GM23338 (cell line): ENCODE measurements around the gene CDK5RAP2. TPM values are rescaled to one million over a fixed set of nuclear protein-coding genes. Genes with fewer than 3 reads are reported as not detected.

Experiments
- ATAC-seq: fragments of 200-7000 bp; cut with Tn5 transposase; 3 replicates; pipeline ENCODE4 v1.9.1; 2020
- DNase-seq: peaks from one replicate; pipeline ENCODE4 v3.0.0-alpha.2; 2015; ENCODE audit warnings: low spot score
- H2AFZ ChIP-seq: fragments of 200-600 bp; sonication (generic); 2 replicates; pipeline ENCODE4 v1.8.0; 2016; ENCODE audit warnings: antibody characterized with exemption, mild to moderate bottlenecking, moderate library complexity
- H3F3A ChIP-seq: fragments of 200-600 bp; sonication (generic); replicated peaks from 2 replicates; pipeline ENCODE4 v1.8.0; 2017; ENCODE audit warnings: antibody characterized with exemption, mixed run types, low read depth
- H3K27ac ChIP-seq: fragments of 200-600 bp; sonication (generic); 2 replicates; pipeline ENCODE4 v1.6.1; 2016; ENCODE audit warnings: low read depth
- H3K27me3 ChIP-seq: fragments of 200-600 bp; sonication (generic); 2 replicates; pipeline ENCODE4 v1.8.0; 2016; ENCODE audit warnings: mild to moderate bottlenecking, mixed run types, moderate library complexity; ENCODE audit not compliant: insufficient read depth
- H3K36me3 ChIP-seq: fragments of 200-600 bp; sonication (generic); 2 replicates; pipeline ENCODE4 v1.8.0; 2016; ENCODE audit warnings: mild to moderate bottlenecking; ENCODE audit not compliant: insufficient read depth
- H3K4me1 ChIP-seq: fragments of 200-600 bp; sonication (generic); 2 replicates; pipeline ENCODE4 v1.8.0; 2016; ENCODE audit warnings: mild to moderate bottlenecking, moderate library complexity; ENCODE audit not compliant: insufficient read depth
- H3K4me2 ChIP-seq: fragments of 200-600 bp; sonication (generic); 2 replicates; pipeline ENCODE4 v1.7.1; 2017; ENCODE audit warnings: mixed run types
- H3K4me3 ChIP-seq: fragments of 200-600 bp; sonication (generic); 2 replicates; pipeline ENCODE4 v1.6.1; 2016; ENCODE audit warnings: mixed run types
- H3K79me2 ChIP-seq: fragments of 200-600 bp; sonication (generic); replicated peaks from 2 replicates; pipeline ENCODE4 v1.8.0; 2017; ENCODE audit warnings: mild to moderate bottlenecking; ENCODE audit not compliant: insufficient read depth
- H3K9me2 ChIP-seq: fragments of 200-600 bp; sonication (generic); 2 replicates; pipeline ENCODE4 v1.8.0; 2017; ENCODE audit not compliant: insufficient read depth
- H4K20me1 ChIP-seq: fragments of 200-600 bp; sonication (generic); replicated peaks from 2 replicates; pipeline ENCODE4 v1.8.0; 2017; ENCODE audit warnings: mild to moderate bottlenecking; ENCODE audit not compliant: insufficient read depth
- H3K27ac Mint-ChIP-seq: 2 replicates; pipeline ENCODE4 v1.8.0; 2020; ENCODE audit warnings: inconsistent platforms, mild to moderate bottlenecking, moderate library complexity, mixed read lengths
- H3K27me3 Mint-ChIP-seq: 3 replicates; pipeline ENCODE4 v1.8.0; 2022; ENCODE audit warnings: low read depth, mild to moderate bottlenecking, moderate library complexity, mixed read lengths, inconsistent platforms; ENCODE audit not compliant: insufficient read depth, poor library complexity
- H3K36me3 Mint-ChIP-seq: 3 replicates; pipeline ENCODE4 v1.8.0; 2021; ENCODE audit warnings: low read depth, mild to moderate bottlenecking, inconsistent platforms, moderate library complexity, mixed read lengths
- H3K4me1 Mint-ChIP-seq: 3 replicates; pipeline ENCODE4 v1.8.0; 2020; ENCODE audit warnings: mild to moderate bottlenecking, inconsistent platforms, mixed read lengths
- H3K4me3 Mint-ChIP-seq: 3 replicates; pipeline ENCODE4 v1.8.0; 2021; ENCODE audit warnings: moderate library complexity, mild to moderate bottlenecking, inconsistent platforms, mixed read lengths
- H3K9me3 Mint-ChIP-seq: 3 replicates; pipeline ENCODE4 v1.8.0; 2020; ENCODE audit warnings: moderate library complexity, mild to moderate bottlenecking, inconsistent platforms, mixed read lengths
- ETS1 ChIP-seq: IDR thresholded peaks from 2 replicates; pipeline ENCODE4 v1.6.1; 2016; ENCODE audit warnings: antibody characterized with exemption
- EZH2 ChIP-seq: fragments of 200-600 bp; sonication (generic); IDR thresholded peaks from one replicate; pipeline ENCODE4 v1.8.0; 2017; ENCODE audit warnings: antibody characterized with exemption, mild to moderate bottlenecking, low read depth; ENCODE audit not compliant: unreplicated experiment
- EZH2phosphoT487 ChIP-seq: fragments of 200-600 bp; sonication (generic); IDR thresholded peaks from one replicate; pipeline ENCODE4 v1.8.1; 2018; ENCODE audit warnings: antibody characterized with exemption; ENCODE audit not compliant: unreplicated experiment
- JUNB ChIP-seq: IDR thresholded peaks from one replicate; pipeline ENCODE4 v1.6.1; 2016; ENCODE audit warnings: antibody characterized with exemption; ENCODE audit not compliant: unreplicated experiment
- NANOG ChIP-seq: IDR thresholded peaks from 2 replicates; pipeline ENCODE4 v1.6.1; 2016; ENCODE audit warnings: antibody characterized with exemption, borderline replicate concordance
- POLR2AphosphoS5 ChIP-seq: IDR thresholded peaks from 2 replicates; pipeline ENCODE4 v1.6.1; 2016; ENCODE audit warnings: antibody characterized with exemption, low read depth
- STAT1 ChIP-seq: IDR thresholded peaks from one replicate; pipeline ENCODE4 v1.6.1; 2016; ENCODE audit warnings: antibody characterized with exemption; ENCODE audit not compliant: unreplicated experiment
- ZNF114 ChIP-seq: fragments of 250-450 bp; sonication (Bioruptor Pico); IDR thresholded peaks from 2 replicates; pipeline ENCODE4 v1.5.0; 2020; ENCODE audit warnings: mild to moderate bottlenecking, moderate library complexity
- ZNF462 ChIP-seq: fragments of 250-450 bp; sonication (Bioruptor Pico); IDR thresholded peaks from 2 replicates; pipeline ENCODE4 v1.5.0; 2020; ENCODE audit warnings: mild to moderate bottlenecking, moderate library complexity
- polyA plus RNA-seq: library from polyadenylated mRNA; unstranded; fragments of >200 nt; fragmentation: Nextera tagmentation; extraction: Ambion mirVana; gene quantifications from 2 replicates; pipeline ENCODE4 v1.2.1, GENCODE V29; 2016
- total RNA-seq: library from RNA; depleted of rRNA; stranded (reverse); fragments of >200 nt; shearing (Covaris generic); gene quantifications from 2 replicates; pipeline ENCODE4 v1.2.3, GENCODE V29; 2014
- TF ChIP-seq, protein P1 (sequence below), 2 experiments: fragments of 200-600 bp in 1 of 2; sonication (generic) in 1 of 2; conservative IDR thresholded peaks; 2 replicates each; pipeline versions ENCODE4 v1.5.1 to v1.6.1; 2016 to 2017; ENCODE audit warnings: antibody characterized with exemption in 2 of 2, low read depth in 2 of 2, mild to moderate bottlenecking in 2 of 2, moderate library complexity in 1 of 2

CDK5RAP2 gene
- total and polyA plus RNA-seq, 2 experiments from 2014 or later: 50.7 to 65.7 TPM

DNA sequence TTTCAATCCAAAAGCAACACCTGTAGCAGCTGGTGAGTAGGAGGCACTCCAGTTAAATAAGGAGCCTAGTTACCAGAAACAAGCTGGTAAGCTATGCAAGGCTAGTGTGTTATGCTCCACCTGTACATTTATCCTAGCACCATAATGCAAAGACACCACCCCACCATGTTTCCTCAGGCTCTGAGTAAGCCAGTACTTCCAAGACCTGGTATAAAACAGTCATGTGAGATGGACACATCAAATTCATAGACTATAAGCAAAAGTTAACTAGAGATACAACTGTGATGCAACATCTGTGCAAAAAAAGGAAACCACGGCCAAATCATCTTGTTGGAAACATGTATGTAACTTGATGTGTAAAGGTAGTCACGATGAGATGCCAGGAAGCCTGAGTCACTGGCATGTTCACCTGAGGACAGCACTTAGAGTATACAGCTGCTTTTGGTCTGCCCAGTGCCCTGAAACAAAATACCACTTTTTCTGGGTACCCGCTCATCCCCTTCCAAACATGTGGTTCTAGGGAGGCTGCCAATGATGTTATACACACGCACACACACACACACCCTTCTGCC lies 66.1 kb downstream of the CDK5RAP2 start:
- no peak for TF ChIP-seq ETS1
- no peak for TF ChIP-seq STAT1
- TF ChIP-seq POLR2AphosphoS5: no peak
- no peak for TF ChIP-seq JUNB
- TF ChIP-seq EZH2: no peak
- no peak for TF ChIP-seq EZH2phosphoT487
- no peak for TF ChIP-seq NANOG
- no peaks in the 10 kb centered on the region for H3K4me1 Mint-ChIP-seq
- H3K27ac Mint-ChIP-seq: no peak overlapping the region
- no peaks in the 10 kb centered on the region for H3K27me3 Mint-ChIP-seq
- H3K4me1 ChIP-seq: no peaks in the 10 kb centered on the region
- no peak for ATAC-seq
- H3K27me3 ChIP-seq: no peaks in the 10 kb centered on the region
- no peak overlapping the region for H3K4me3 ChIP-seq
- peaks cover 27% of the 10 kb centered on the region; the same call in 1 of the 2 replicates for H3K36me3 ChIP-seq
- no peaks in the 10 kb centered on the region for H3K9me2 ChIP-seq
- no peak overlapping the region for H3K4me3 Mint-ChIP-seq
- H3F3A ChIP-seq: no peaks in the 10 kb centered on the region
- peaks cover 6% of the 10 kb centered on the region; the same call in 1 of the 2 replicates for H3K79me2 ChIP-seq
- DNase-seq: no peak
- H4K20me1 ChIP-seq: peaks cover 6% of the 10 kb centered on the region; the same call in 1 of the 2 replicates
- peaks cover 56% of the 10 kb centered on the region for H3K36me3 Mint-ChIP-seq
- no peaks in the 10 kb centered on the region for H3K9me3 Mint-ChIP-seq
- no peak overlapping the region for H2AFZ ChIP-seq
- H3K4me2 ChIP-seq: no peak overlapping the region
- no peak overlapping the region for H3K27ac ChIP-seq

- H3K27me3 ChIP-seq: no peaks in the 10 kb centered on the region
- H2AFZ ChIP-seq: no peak overlapping the region
- H3K4me1 ChIP-seq: no peaks in the 10 kb centered on the region
- peaks cover 10% of the 10 kb centered on the region for H4K20me1 ChIP-seq
- H3F3A ChIP-seq: no peaks in the 10 kb centered on the region
- peaks cover 56% of the 10 kb centered on the region for H3K36me3 Mint-ChIP-seq
- H3K4me3 ChIP-seq: no peak overlapping the region
- H3K4me3 Mint-ChIP-seq: no peak overlapping the region
- no peaks in the 10 kb centered on the region for H3K9me2 ChIP-seq
- H3K4me1 Mint-ChIP-seq: no peaks in the 10 kb centered on the region
- peaks cover 5% of the 10 kb centered on the region; the same call in 1 of the 3 replicates for H3K9me3 Mint-ChIP-seq
- no peak for ATAC-seq
- H3K27me3 Mint-ChIP-seq: no peaks in the 10 kb centered on the region
- H3K4me2 ChIP-seq: no peak overlapping the region
- H3K36me3 ChIP-seq: 0 out of 2 replicates have a peak, but pooled peaks cover 12% of the 10 kb centered on the region
- H3K27ac Mint-ChIP-seq: no peak overlapping the region
- H3K79me2 ChIP-seq: peaks cover 6% of the 10 kb centered on the region; the same call in 1 of the 2 replicates
- no peak overlapping the region for H3K27ac ChIP-seq
- no peak for DNase-seq
- TF ChIP-seq NANOG (no peak), POLR2AphosphoS5 (no peak), EZH2 (no peak), ZNF114 (CRISPR knock-in tag) (no peak), ZNF462 (CRISPR knock-in tag) (no peak), STAT1 (no peak)
- TF ChIP-seq, protein P1, sequence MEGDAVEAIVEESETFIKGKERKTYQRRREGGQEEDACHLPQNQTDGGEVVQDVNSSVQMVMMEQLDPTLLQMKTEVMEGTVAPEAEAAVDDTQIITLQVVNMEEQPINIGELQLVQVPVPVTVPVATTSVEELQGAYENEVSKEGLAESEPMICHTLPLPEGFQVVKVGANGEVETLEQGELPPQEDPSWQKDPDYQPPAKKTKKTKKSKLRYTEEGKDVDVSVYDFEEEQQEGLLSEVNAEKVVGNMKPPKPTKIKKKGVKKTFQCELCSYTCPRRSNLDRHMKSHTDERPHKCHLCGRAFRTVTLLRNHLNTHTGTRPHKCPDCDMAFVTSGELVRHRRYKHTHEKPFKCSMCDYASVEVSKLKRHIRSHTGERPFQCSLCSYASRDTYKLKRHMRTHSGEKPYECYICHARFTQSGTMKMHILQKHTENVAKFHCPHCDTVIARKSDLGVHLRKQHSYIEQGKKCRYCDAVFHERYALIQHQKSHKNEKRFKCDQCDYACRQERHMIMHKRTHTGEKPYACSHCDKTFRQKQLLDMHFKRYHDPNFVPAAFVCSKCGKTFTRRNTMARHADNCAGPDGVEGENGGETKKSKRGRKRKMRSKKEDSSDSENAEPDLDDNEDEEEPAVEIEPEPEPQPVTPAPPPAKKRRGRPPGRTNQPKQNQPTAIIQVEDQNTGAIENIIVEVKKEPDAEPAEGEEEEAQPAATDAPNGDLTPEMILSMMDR (conservative IDR thresholded peaks at IDR 0.05; ENCODE audit: low read depth in 2 of 2): no peak
These were observed 69.2 kb downstream of the CDK5RAP2 start for GRCh38 chr9:120510816-120511215.
